Stimulated activated CD8-positive, alpha-beta memory T cell treated with anti-CD3 and anti-CD28 coated beads, Interleukin-15, amount 100 ng/mL, for 1 hour (primary cell): ENCODE measurements around the gene CRLF2.
"Not testable (repeated sequence)": the region's sequence is repeated elsewhere in the genome, so short reads cannot be mapped to it uniquely, and the experiment has no call there.

ENCODE experiments used
- DNase-seq: peaks from one replicate; pipeline ENCODE4 v3.0.0-alpha.2; 2020; ENCODE audit warnings: low read depth

The CRLF2 gene

DNA sequence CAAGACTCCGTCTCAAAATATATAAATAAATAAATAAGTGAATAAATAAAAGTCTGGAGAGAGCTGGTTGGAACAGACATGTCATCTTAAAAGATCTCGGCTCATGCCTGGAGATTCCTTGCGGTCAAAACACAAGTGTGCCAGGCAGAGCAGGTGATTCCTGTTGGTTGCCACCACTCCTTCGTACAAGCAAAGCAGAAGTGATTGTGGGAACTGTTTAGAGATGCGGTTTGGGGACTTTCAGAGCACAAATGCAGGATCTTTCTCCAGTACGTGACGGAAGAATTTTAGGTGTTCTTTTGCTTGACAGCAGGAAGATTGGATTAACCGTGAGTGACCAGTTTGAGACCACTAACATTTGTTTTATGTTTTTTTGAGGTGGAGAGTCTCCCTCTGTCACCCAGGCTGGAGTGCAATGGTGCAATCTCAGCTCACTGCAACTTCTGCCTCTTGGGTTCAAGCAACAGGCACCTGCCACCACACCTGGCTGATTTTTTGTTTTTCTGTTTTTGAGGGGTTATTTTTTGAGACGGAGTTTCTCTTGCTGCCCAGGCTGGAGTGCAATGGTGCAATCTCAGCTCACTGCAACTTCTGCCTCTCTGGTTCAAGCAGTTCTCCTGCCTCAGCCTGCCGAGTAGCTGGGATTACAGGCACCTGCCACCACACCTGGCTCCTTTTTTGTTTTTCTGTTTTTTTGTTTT is 2.8 kb upstream of the CRLF2 start:
- DNase-seq, result no peak

GRCh38 chrX:1213971-1214370 is 1.5 kb upstream of the CRLF2 start:
- DNase-seq, result no peak

DNA sequence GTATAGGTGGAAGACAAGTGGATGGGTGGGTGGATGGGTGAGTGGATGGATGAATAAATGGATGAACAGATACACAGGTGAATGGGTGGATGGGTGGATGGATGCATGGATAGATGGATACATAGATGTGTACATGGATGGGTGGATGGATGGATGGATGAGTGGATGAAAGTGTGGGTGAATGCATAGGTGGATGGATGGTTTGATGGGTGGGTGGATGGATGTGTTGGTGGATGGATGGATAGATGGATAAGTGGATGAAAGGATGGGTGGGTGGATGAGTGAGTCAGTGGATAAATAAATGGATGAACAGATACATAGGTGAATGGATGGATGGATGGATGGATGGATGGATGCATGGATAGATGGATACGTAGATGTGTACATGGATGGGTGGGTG is 1.6 kb downstream of the CRLF2 start:
- no peak for DNase-seq

GRCh38 chrX:1207496-1208025 is 4.9 kb downstream of the CRLF2 start:
- no peak for DNase-seq

- DNase-seq, result no peak
Measured at GRCh38 chrX:1205681-1206611, 6.5 kb downstream of the CRLF2 start.

DNA sequence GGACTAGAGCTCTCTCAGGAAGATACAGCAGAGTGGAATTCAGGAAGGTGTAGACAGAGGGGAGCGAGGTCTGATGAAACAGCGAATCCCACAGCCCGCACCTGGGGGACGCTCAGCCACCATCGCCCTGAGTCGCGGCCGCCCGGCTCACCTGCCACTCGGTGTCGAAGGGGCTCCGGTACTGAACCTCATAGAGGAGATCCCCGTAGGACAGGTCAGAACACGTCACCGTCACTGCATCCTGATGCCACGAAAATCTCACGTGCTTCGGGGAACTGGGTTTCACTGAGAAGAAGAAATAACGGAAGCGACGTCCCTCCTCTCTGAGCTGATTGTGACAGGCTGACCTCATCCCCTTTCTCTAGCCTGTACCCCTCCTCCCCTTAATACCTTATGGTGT is 10.2 kb downstream of the CRLF2 start:
- no peak for DNase-seq

GRCh38 chrX:1196436-1196835 is 16.0 kb downstream of the CRLF2 start:
- no peak for DNase-seq

- not testable (repeated sequence) for DNase-seq
Measured at GRCh38 chrX:1192196-1192595, 20.3 kb downstream of the CRLF2 start.

- DNase-seq, result no peak
Measured at GRCh38 chrX:1190596-1191145, 21.8 kb downstream of the CRLF2 start.

DNA sequence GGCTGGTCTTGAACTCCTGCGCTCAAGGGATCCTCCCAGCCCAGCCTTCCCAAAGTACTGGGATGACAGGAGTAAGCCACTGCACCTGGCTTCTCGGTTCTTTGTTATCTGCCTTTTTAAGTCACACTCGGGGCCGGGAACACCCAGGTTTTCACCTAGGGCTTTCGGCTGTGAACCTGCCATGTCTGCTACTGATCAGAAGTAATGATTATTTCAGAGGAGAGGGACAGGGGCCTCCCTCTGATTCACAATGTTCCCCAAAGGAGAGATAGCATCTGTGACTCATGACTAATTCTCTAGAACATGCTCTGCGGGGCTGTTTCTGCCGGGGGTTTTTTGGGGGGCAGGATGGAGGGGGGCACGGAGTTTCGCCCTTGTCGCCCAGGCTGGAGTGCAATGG is 26.9 kb downstream of the CRLF2 start:
- no peak for DNase-seq

GRCh38 chrX:1182211-1182610 is 30.2 kb downstream of the CRLF2 start:
- DNase-seq, result no peak

DNA sequence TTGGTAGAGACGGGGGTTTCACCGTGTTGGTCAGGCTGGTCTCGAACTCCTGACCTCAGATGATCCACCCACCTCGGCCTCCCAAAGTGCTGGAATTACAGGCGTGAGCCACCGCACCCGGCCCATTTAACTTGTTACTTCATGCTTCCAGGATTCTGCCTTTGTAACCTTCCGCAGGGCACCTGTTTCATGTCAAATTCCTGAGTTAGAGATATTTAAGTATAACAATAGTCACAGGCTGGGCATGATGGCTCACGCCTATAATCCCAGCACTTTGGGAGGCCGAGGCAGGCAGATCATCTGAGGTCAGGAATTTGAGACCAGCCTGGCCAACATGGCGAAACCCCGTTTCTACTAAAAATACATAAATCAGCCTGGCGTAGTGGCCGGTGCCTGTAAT is 30.8 kb downstream of the CRLF2 start:
- not testable (repeated sequence) for DNase-seq

GRCh38 chrX:1181170-1181569 is 31.3 kb downstream of the CRLF2 start:
- DNase-seq, result no peak

DNA sequence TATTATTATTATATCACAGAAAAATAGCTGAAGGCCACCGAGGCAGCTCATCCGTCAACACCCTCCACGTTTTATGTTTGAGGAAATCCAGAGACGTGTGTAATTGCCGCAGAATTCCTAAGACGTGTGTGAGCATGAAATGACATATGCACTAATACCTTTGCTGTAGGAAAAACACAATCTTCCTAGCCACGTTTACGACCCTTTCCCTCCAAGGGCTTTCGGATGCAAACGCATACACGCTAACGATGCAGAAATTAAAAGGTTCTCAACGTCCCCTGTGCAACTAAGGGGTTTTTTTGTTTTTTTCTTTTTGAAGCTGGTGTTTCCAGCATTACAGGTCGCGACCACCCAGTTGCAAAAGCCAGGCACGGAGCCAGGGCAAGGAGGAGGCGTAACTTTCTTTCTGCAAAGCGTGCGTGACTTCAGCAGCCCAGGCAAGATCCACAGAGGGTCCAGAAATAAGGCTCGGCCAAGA is 33.8 kb downstream of the CRLF2 start:
- DNase-seq, result no peak

DNA sequence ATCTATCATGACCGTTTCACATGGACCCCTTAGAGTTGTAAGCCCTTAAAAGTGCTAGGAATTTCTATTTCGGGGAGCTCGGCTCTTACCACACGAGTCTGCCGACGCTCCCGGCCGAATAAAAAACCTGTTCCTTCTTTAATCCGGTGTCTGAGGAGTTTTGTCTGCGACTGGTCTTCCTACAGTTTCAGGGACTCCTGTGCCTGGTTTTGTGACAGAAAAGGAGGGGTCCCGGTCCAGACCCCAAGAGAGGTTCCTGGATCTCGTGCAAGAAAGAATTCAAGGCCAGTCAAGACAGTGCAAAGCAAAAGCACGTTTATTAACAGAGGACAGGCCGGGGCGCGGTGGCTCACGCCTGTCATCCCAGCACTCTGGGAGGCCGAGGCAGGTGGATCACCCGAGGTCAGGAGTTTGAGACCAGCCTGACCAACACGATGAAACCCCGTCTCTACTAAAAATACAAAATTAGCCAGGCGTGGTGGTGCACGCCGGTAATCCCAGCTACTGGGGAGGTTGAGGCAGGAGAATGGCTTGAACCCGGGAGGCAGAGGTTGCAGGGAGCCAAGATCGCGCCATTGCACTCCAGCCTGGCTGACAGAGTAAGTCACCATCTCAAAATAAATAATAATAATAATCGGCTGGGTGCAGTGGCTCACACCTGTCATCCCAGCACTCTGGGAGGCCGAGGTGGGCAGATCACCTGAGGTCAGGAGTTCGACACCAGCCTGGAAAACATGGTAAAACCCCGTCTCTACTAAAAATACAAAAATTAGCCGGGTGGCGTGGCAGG is 35.7 kb downstream of the CRLF2 start:
- not testable (repeated sequence) for DNase-seq

DNA sequence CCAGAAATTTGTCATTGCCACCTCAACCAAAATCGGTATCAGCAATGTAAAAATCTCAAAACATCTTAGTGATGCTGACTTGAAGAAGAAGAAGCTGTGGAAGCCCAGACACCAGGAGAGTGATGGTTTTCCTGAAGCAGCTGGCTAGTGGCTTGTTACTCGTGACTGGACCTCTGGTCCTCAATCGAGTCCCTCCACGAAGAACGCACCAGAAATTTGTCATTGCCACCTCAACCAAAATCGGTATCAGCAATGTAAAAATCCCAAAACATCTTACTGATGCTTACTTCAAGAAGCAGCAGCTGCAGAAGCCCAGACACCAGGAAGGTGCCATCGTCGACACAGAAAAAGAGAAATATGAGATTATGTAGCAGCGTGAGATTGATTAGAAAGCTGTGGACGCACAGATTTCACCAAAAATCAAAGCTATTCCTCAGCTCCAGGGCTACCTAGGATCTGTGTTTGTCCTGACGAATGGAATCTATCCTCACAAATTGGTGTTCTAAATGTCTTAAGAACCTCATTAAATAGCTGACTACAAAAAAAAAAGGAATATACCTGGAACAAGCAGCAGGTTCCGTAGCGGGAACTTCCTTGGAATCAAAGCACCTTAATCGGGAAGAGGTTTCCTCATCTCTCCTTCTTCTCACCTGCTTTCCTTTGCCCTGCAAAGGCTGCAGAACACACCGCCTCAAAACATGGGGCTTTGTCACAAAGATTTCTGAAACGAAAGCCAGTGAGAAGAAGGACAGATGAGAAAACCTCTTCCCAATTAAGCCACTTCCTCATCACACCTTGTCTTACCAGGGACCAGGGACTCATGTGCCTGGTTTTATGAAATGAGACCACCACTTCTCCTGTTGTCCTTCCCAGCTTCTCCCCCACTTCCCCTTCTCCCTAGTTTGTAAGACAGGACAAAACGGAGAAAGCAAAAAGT is 37.6 kb downstream of the CRLF2 start:
- DNase-seq, result not testable (repeated sequence)

GRCh38 chrX:1173435-1173834 is 39.0 kb downstream of the CRLF2 start:
- DNase-seq, result not testable (repeated sequence)

DNA sequence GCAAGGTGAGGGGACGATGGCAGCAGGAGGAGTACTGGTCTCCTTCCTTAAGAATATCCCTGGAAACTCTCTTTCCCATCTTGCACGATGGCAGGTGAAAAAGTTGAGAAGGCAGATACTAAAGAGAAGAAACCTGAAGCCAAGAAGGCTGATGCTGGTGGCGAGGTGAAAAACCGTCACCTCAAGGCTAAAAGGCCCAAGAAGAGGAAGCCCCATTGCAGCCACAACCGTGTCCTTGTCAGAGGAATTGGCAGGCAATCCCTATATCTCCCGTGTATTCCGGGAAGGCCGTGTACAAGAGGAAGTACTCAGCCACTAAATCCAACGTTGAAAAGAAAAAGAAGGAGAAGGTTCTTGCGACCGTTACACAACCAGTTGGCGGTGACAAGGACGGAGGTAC is 40.0 kb downstream of the CRLF2 start:
- no peak for DNase-seq

GRCh38 chrX:1171915-1172314 is 40.5 kb downstream of the CRLF2 start:
- not testable (repeated sequence) for DNase-seq

DNA sequence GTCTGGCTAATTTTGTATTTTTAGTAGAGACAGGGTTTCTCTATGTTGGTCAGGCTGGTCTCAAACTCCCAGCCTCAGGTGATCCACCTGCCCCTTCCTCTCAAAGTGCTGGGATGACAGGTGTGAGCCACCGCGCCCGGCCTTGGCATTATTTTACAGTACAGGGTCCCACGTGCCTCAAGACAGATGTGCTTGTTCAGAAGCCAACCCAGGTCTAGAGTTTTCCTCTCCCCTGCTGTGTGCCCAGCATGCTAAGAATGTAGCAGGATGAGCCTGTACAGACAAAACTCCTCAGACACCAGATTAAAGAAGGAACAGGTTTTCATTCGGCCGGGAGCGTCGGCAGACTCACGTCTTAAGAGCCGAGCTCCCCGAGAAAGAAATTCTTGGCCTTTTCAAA is 42.2 kb downstream of the CRLF2 start:
- no peak for DNase-seq

DNA sequence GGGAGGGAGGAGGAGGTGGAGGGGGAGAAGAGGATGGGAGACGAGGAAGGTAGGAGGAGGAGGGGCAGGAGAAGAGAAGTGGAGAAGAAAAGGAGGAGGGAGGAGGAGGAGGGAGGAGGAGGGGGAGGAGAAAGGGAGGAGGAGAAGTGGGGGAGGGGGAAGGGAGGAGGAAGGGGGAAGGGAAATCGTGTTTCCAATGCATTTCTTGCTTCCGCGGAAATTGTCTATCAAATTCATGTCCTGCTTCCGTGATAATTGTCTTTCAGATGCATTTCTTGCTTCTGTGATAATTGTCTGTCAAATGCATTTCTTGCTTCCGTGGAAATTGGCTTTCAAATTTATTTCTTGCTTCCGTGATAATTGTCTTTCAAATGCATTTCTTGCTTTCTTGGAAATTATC is 43.3 kb downstream of the CRLF2 start:
- no peak for DNase-seq
